Measurements from ENCODE around the gene CASKIN2. TPM values are rescaled to one million over a fixed set of nuclear protein-coding genes. Genes with fewer than 3 reads are reported as not detected.
A peak's percentile ranks its signal among the peaks of the same experiment; 100 is the strongest.

Gene CASKIN2
- total RNA-seq, 1 experiment from 2014 or later: 37.0 TPM

DNA sequence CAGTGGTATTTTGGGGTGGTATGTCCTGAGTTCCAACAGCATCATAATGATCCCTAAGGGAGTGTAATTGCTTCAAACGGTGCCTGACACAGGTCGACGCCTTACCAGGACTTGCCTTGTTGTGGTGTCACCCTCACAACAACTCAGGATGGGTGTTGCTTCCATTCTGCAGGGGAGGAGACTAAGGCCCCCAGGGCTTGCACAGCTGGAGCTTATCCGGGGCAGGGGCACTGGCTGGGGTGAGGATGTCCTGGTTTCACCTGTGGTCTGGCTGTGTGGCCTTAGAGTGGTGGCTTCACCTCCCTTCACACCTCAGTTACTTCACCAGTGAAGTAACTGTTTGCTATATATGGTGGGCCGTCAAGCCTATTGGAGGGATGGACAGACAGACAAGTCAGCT lies 33.5 kb upstream of the CASKIN2 start:
- H3K56ac ChIP-seq (ENCODE audit: insufficient read length, low read depth, low read length): no peak overlapping the region
- no peak overlapping the region for H4K91ac ChIP-seq (ENCODE audit: insufficient read length, low read depth, low read length)
- no peak overlapping the region for H2BK12ac ChIP-seq (ENCODE audit: insufficient read length, low read depth, low read length)
- no peak overlapping the region for H3K14ac ChIP-seq (ENCODE audit: insufficient read depth, low read length)
- Mint-ChIP-seq H3K36me3 (ENCODE audit: insufficient read depth in 1 of 3, low read depth in 3 of 3) (peaks cover 0 to 18% (median 4%) of the 10 kb centered on the region in 3 experiments; a peak in 3 of 7 replicates), H3K27ac (no peak overlapping the region), H3K4me1 (peaks cover 25 to 50% of the 10 kb centered on the region in 2 experiments), H3K4me3 (no peak overlapping the region), H3K9me3 (no peaks in the 10 kb centered on the region), H3K27me3 (ENCODE audit: low read depth) (no peaks in the 10 kb centered on the region)
- H4K5ac ChIP-seq (ENCODE audit: insufficient read length, low read depth, low read length): no peak overlapping the region
- no peak overlapping the region for H3K4ac ChIP-seq (ENCODE audit: low read depth, low read length)
- TF ChIP-seq, protein P1, sequence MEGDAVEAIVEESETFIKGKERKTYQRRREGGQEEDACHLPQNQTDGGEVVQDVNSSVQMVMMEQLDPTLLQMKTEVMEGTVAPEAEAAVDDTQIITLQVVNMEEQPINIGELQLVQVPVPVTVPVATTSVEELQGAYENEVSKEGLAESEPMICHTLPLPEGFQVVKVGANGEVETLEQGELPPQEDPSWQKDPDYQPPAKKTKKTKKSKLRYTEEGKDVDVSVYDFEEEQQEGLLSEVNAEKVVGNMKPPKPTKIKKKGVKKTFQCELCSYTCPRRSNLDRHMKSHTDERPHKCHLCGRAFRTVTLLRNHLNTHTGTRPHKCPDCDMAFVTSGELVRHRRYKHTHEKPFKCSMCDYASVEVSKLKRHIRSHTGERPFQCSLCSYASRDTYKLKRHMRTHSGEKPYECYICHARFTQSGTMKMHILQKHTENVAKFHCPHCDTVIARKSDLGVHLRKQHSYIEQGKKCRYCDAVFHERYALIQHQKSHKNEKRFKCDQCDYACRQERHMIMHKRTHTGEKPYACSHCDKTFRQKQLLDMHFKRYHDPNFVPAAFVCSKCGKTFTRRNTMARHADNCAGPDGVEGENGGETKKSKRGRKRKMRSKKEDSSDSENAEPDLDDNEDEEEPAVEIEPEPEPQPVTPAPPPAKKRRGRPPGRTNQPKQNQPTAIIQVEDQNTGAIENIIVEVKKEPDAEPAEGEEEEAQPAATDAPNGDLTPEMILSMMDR (conservative IDR thresholded peaks at IDR 0.05): no peak
- H4K8ac ChIP-seq (replicated peaks; ENCODE audit: insufficient read length, low read depth, low read length): no peak overlapping the region
- H3K23me2 ChIP-seq (ENCODE audit: insufficient read length, low read depth, low read length, poor library complexity, severe bottlenecking): peaks cover 5% of the 10 kb centered on the region
- H4K20me1 ChIP-seq (ENCODE audit: control insufficient read depth, insufficient read depth, insufficient read length): no peaks in the 10 kb centered on the region
- H2BK15ac ChIP-seq (ENCODE audit: low read depth, low read length): no peak overlapping the region
- H3K9me3 ChIP-seq (ENCODE audit: control insufficient read depth, low read depth, low read length): no peaks in the 10 kb centered on the region
- peaks cover 4% of the 10 kb centered on the region; the same call in 1 of the 2 replicates for H3K4me1 ChIP-seq (ENCODE audit: insufficient read depth, low read length)
- H2BK5ac ChIP-seq (ENCODE audit: insufficient read length, low read length): no peak overlapping the region
- no CpG with 5 or more reads among the region's 5 CpGs for WGBS (ENCODE audit: extremely low coverage, insufficient read length, low lambda C conversion rate)
- no peaks in the 10 kb centered on the region for H3K79me1 ChIP-seq (ENCODE audit: insufficient read depth, low read depth, low read length, poor library complexity, severe bottlenecking)
- no peak overlapping the region for H2AFZ ChIP-seq (ENCODE audit: low read length)
- H2BK20ac ChIP-seq (ENCODE audit: low read depth, low read length, poor library complexity, severe bottlenecking): no peak overlapping the region
- no peak overlapping the region for H2BK120ac ChIP-seq (ENCODE audit: low read depth, low read length, poor library complexity, severe bottlenecking)
- H3K9ac ChIP-seq (ENCODE audit: extremely low read depth, insufficient read length, low read length): no peak overlapping the region
- no peak overlapping the region for H3K27ac ChIP-seq (ENCODE audit: insufficient read length, low read depth, low read length)
- peak overlapping the region; percentile 60 for H3K4me2 ChIP-seq (ENCODE audit: insufficient read depth, insufficient read length, low read length)
- no peaks in the 10 kb centered on the region for H3K79me2 ChIP-seq (ENCODE audit: insufficient read depth, low read length)
- no peak overlapping the region for H3K18ac ChIP-seq (ENCODE audit: insufficient read length, low read depth, low read length)
- no peak overlapping the region for H3T11ph ChIP-seq (ENCODE audit: low read length)
- no peak overlapping the region for H3K23ac ChIP-seq (ENCODE audit: insufficient read length, low read depth, low read length)
- no peaks in the 10 kb centered on the region for H3K27me3 ChIP-seq (ENCODE audit: insufficient read depth, low read length)
- no peak for DNase-seq
- no peak overlapping the region for H2AK5ac ChIP-seq (ENCODE audit: insufficient read length, low read length)
